Posterior cingulate gyrus (tissue), 11 donors: ENCODE data around the gene DEFB108B.
"Not testable (repeated sequence)": the region's sequence is repeated elsewhere in the genome, so short reads cannot be mapped to it uniquely, and the experiment has no call there.

ENCODE experiments used
- DNase-seq, 10 donors: peaks; one replicate each; pipeline versions ENCODE4 v3.0.0 to v3.0.0-alpha.2; 2020 to 2021; ENCODE audit warnings: mixed read lengths in 3 of 10
- intact Hi-C: fragments of 100-400 bp; cut with DNase I; formaldehyde crosslinking; loops from one replicate; pipeline ENCODE4 v1.15.1; 2023

Gene DEFB108B, protein sequence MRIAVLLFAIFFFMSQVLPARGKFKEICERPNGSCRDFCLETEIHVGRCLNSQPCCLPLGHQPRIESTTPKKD

GRCh38 chr11:71832811-71833210, at the start of gene DEFB108B:
TSS of gene DEFB108B (plus strand) at chr11:71833200. CDS start at chr11:71833200, 0 bp downstream.
- intact Hi-C loops: not testable (repeated sequence)

DNA sequence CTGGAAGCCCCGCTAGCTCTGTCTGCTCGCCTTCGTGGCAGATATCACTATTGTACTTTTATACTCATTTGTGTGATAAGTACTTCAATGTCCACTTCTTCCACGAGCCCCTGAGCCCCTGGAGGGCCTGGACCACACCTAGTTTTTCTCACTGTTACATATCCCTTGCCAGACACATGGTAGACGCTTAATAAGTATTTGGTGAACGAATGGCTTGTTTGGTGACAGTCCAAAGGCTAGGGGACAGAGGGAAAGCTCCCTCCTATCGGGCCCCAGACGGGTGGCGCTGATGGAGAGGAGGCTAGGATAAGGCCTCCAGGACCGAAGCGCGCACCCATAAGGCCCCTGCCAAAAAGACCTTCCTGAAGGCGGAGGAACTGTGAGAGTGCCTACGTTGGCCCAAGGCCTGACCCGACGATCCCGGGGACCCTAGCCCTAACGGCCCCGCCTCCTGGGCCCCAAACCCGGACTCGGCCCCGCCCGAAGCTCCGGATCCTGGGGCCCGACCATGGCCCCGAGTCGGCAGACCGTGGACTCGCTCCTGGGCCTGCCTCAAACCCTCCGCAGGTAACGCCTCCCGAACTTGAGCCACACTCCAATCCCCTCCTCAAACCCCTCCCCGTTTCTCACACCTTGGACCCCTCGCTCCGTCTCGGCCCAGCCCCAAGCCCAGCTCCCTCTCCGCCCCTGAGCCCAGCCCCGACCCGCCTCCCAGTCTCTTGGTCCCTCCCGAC, 46.7 kb upstream of the DEFB108B start:
- peak in 1 of 10 donors; percentile 87 for DNase-seq
- intact Hi-C loops: not testable (repeated sequence)

More at GRCh38 chr11:71832811-71833210, at the start of gene DEFB108B:
- not testable (repeated sequence) for DNase-seq

DNA sequence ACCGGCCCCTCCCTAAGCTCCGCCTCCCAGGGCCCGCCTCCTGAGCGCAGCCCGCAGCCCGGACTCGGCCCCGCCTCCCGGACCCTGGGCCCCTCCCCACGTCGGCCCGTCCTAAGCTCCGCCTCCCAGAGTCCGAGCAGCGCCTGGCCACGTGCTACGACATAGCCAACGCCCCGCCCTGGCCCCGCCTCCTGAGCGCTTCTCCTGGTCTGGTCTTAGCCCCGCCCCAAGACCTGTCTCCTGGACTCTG, 46.2 kb upstream of the DEFB108B start:
- intact Hi-C loops: not testable (repeated sequence)
- peak; percentile 98 to 100 (median 99) for DNase-seq

GRCh38 chr11:71787098-71787823, 45.7 kb upstream of the DEFB108B start:
- intact Hi-C loops: no loop called here
- DNase-seq: peak in 9 of 10 donors; percentile 57 to 97 (median 85)

DNA sequence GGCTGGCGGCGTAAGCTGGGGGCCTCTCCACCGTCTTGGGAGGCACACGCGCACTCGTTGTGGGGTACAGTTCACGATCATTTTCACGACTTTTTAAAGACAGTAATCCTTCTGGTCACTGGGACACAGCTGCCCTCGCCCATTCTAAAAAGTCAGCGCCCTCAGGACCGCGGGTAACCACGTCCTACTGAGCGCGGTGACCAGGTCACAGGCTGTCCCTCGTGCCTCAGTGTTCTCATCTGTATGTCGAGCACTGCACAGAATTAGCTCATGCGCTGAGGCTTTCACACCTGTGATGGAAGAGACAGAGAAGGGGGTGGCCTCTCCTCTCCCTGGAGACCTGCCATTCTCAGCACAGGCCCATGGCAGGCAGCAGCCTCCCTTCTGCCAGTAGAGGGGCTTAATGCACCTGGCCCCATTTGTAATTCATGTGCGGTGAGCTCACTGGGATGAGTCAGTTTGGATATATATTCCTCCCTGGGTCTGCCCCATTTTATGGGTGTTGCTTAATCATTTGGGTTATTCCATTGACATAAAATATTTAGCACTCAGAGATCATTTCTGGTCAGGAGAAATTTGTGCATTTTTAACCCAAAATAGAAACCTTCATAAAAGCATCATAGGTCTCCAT, 45.1 kb upstream of the DEFB108B start:
- intact Hi-C loops, DNase-seq: not testable (repeated sequence)

DNA sequence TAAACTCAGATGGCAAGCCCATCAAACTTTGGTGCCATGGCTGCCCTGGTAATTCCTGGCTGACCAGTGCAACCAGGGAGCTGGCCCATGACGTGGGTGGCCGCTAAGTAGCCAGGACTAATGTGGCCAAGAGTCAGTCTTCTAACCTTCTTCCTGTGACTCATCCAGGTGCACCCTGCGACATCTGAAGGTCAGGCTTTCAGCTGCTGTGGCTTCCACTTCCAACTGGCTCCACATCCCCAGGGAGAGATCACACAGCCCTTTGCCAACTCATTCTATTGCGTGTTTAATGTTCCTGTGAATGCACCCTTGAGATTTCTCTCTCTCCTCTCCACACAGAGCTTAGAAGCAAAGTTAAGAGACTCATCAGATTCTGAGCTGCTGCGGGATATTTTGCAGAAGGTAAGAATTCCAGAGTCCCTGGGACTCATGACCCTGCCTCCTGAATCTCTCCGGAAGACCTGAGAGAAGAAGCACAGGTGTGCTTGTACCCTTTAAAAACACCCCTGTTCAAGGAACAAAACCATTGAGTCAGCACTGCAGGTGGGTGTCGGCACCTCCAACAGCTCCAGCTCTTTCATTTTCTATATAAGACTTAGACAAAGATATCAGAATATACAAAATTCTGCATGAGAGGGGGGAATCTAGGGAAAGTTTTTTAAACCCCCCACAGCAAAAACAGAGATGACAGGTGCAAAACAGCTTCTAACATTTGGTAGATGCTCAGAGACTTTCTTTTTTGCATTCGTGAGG, 43.4 kb upstream of the DEFB108B start:
- DNase-seq, intact Hi-C loops: not testable (repeated sequence)

- DNase-seq, intact Hi-C loops: not testable (repeated sequence)
Measured at GRCh38 chr11:71791111-71791510, 41.9 kb upstream of the DEFB108B start.

DNA sequence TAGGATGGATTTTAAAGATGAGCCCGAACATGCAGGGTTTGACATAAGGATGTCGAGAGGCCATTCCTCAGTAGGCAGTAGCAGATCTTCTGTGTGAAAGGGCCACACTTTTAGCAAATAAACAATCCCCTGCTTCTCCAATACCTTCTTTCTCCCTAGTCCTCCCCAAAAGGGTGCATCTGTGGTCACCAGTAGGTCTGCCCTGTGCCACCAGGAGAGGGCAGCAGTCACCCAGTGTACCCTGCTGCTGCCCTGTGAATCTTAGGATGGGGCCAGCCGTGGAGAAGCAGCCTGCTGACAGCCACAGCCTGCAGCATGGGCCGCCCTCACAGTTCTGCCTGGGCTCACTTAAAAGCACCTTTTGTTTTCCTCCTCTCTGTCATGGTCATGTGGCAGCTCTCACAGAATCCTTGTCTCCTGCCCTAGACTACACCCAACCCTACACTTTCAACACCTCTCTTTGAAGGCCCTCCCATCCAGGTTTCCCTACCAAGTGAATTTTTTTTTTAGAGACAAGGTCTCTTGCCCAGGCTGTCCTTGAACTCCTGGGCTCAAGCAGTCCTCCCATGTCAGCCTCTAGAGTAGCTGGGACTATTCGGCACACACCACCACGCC, 40.3 kb upstream of the DEFB108B start:
- intact Hi-C loops: not testable (repeated sequence)
- DNase-seq: peak; percentile 28 to 94 (median 59)

- intact Hi-C loops, DNase-seq: not testable (repeated sequence)
Measured at GRCh38 chr11:71794386-71795040, 38.5 kb upstream of the DEFB108B start.

DNA sequence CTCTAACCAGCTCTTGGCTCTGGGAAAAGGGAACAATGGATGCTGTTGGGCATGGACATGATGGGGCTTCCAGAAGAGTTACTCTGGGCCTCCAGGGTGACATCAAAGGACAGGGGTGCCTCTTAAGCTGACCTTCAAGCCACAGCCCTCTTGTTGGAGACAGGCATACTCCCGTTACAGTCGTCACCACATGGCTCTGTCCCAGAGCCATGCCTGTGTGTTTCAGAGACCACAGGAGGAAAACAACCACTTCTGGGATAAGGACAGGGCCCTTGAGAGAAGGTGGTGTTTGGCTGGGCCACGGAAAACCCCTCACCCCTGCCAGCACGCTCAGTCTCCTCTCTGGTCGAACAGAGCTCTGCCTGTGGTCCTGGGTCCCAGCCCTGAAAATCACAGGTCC, 37.8 kb upstream of the DEFB108B start:
- intact Hi-C loops: not testable (repeated sequence)

DNA sequence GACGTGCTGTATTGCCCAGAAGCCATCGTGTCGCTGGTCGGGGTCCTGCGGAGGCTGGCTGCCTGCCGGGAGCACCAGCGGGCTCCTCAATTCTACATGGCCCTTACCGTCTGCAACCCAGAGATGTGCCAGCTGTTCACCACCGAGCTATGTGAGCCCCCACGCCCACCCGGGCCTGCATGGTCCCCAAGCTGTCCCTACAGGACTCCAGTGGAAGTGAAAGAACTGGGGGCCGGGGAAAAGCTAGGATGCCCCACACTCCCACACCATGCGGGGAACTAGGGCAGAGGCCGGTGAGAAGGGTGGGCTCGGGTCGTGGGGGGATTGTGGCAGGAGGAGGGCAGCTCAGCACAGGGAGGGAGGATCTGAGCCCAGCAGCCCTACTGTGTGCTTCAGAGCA, 37.0 kb upstream of the DEFB108B start:
- intact Hi-C loops, DNase-seq: not testable (repeated sequence)

More for the DNA sequence above, 37.8 kb upstream of the DEFB108B start:
- DNase-seq: not testable (repeated sequence)

GRCh38 chr11:71796781-71797180, 36.2 kb upstream of the DEFB108B start:
- intact Hi-C loops: not testable (repeated sequence)
- peak in 1 of 10 donors; percentile 40 for DNase-seq

DNA sequence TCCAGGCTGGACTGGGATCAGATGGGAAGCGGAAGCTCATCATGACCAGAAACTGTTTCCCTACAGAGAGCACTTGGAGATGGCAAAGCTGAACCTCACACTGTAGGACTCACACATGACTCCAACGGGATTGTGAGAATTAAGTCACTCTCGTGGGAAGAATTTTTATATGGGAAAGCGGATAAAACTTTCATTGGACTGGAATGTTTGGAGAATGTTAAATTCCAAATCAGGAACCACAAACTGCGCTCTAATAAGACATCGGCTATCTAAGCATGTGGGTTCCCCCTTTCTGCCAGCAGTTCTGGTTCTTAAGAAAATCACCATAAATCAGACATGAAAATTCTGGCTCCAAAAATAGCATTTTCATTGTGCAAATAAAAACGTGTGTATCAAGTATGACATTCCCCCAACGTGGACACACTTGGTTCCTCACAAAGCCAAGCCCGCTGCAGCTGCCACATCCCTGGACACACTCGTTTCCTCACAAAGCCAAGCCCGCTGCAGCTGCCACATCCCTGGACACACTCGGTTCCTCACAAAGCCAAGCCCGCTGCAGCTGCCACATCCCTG, 33.4 kb upstream of the DEFB108B start:
- intact Hi-C loops, DNase-seq: not testable (repeated sequence)

DNA sequence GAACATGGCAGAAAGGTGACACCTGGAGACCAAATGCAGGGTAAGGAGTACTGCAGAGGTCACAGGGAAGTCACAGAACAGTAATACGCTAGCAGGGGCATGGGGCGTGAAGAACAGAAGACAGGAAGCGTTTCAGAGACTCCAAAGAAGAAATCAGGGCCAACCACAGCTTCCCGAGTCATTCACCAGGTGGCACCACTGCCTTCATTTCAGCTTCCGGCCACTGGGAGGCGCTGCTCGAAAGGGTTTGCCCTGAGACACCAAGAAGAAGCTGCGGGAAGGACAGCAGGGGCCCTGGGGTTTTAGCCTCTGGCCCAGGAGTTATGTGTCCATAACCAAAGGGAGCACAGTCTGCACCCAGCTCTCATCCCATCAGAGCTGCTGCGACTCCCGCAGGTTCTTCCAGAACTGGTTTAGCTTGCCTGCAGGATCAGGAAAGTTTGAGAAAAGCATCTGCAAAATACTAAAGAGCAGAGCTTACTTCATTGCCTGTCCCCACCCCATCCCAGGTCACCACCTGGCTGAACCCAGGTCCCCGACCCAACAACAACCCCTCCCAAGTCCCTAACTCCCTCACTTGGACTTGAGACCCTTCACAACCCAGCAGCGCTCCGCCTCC, 32.6 kb upstream of the DEFB108B start:
- peak; percentile 58 to 97 (median 85) for DNase-seq

DNA sequence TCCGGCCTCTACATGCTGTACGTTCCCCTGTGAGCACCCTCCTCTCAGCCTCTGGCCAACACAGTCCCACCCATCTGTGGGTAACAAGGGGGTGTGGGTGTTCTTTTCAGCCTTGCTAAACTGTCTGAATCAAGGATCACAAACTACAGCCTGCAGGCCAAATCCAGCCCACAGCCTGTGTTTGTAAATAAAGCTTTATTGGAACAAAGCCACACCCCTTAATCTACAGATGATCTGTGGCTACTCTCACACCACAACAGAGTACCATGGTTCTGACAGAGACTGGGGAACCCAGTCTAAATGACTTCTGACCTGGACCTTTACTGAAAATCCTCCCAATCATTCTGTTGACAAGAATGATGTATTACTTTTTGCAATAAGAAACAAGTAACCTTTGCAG, 32.0 kb upstream of the DEFB108B start:
- DNase-seq, intact Hi-C loops: not testable (repeated sequence)

More for the DNA sequence above, 32.6 kb upstream of the DEFB108B start:
- intact Hi-C loops: not testable (repeated sequence)

DNA sequence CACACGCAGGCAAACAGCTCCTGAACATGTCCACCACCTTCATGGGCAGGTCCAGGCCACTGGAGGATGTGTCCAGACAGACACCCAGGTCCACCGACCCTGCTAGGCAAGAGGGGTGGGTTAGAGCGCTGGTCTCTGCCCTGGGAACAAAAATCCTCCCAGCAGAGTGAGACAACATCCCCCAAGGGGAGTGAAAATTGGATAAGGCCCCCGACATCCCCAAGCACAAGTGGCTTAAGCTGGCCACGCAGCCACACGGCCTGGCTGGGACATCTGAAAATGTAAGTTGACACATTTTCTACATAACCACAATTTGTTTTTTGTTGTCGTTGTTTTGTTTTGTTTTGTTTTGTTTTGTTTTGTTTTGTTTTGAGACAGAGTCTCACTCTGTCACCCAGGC, 30.1 kb upstream of the DEFB108B start:
- peak in 1 of 10 donors; percentile 9 for DNase-seq
- intact Hi-C loops: not testable (repeated sequence)

DNA sequence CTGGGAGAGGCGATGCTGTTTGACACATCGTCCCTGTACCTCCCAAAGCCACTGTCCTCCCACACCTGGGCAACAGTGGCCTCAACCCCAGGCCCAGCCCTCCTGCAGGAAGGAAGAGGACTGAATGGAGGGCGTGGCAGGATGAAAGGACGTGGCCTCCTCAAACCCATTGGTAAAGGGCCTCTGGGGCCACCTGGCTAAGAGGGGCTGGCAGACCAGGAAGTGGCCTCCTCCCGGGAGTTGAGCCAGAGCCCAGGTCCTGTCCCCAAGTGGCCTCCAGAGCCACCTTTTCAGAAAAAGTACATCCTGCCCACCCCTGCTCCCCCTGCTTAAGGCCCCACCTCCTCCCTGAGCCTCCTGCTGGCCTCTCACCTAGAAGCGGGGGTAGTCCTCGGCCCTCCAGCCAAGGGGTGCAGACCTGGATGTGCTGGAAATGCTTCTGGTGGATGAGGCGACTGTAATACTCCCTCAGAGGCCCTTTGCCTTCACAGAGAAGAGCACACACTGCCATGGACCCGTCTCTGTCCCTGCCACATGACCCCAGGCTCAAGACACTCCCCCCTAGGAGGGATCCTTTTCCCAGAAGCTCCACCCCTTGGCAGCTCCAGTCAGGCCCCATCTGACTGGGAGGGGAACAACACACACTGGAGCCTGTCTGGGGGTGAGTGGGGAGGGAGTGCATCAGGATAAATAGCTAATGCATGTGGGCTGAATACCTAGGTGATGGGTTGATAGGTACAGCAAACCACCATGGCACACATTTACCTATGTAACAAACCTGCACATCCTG, 28.6 kb upstream of the DEFB108B start:
- intact Hi-C loops, DNase-seq: not testable (repeated sequence)

DNA sequence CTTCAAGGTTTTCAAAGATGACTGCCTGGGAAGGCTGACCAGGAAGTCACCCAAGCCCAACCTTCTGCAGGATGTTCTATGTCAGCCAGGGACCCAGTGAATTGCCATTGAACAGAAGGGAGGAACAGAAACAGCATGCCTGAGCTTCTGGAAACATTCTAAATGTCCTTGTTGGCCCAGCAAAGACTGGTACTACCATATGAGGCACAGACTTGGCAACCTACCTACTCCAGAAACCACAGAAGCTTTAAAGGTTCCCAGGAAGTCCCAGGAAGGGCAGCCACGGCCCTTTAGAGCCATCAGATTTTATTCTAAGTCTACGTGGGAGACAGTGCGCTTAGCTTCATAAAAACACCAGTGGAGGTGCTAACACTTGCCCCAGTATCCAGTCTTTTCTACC, 20.5 kb upstream of the DEFB108B start:
- intact Hi-C loops: not testable (repeated sequence)
- DNase-seq: peak in 2 of 10 donors; percentile 29 to 37
